DOHH2 (cell line): ENCODE data around the gene VASP.

Source experiments
- H3F3A ChIP-seq: fragments of 200-600 bp; sonication (generic), shearing (Covaris generic); 2 replicates; pipeline ENCODE4 v1.6.0; 2016; ENCODE audit warnings: antibody characterized with exemption, mild to moderate bottlenecking; ENCODE audit not compliant: control insufficient read depth, insufficient read depth
- H3K27ac ChIP-seq: fragments of 200-600 bp; sonication (generic); 2 replicates; pipeline ENCODE4 v1.5.1; 2014; ENCODE audit warnings: low read depth, mild to moderate bottlenecking, low read length, moderate library complexity
- H3K27me3 ChIP-seq: fragments of 200-600 bp; sonication (generic); 2 replicates; pipeline ENCODE4 v1.6.1; 2014; ENCODE audit warnings: mild to moderate bottlenecking, low read length, mixed read lengths; ENCODE audit not compliant: control insufficient read depth
- H3K36me3 ChIP-seq: fragments of 200-600 bp; sonication (generic); 2 replicates; pipeline ENCODE4 v1.6.1; 2014; ENCODE audit warnings: mild to moderate bottlenecking, low read length, moderate library complexity, mixed read lengths; ENCODE audit not compliant: control insufficient read depth
- H3K4me1 ChIP-seq: fragments of 200-600 bp; sonication (generic); 2 replicates; pipeline ENCODE4 v1.6.1; 2014; ENCODE audit warnings: mild to moderate bottlenecking, low read length, mixed read lengths; ENCODE audit not compliant: control insufficient read depth
- H3K4me2 ChIP-seq: fragments of 200-600 bp; sonication (generic); 2 replicates; pipeline ENCODE4 v1.6.0; 2014; ENCODE audit warnings: mild to moderate bottlenecking, low read length, moderate library complexity
- H3K4me3 ChIP-seq: fragments of 200-600 bp; sonication (generic); 2 replicates; pipeline ENCODE4 v1.5.1; 2014; ENCODE audit warnings: mild to moderate bottlenecking, low read length, mixed read lengths
- H3K79me2 ChIP-seq: fragments of 200-600 bp; sonication (generic); 2 replicates; pipeline ENCODE4 v1.6.1; 2014; ENCODE audit warnings: mild to moderate bottlenecking, low read length, mixed read lengths; ENCODE audit not compliant: control insufficient read depth
- H3K9me2 ChIP-seq: fragments of 200-600 bp; sonication (generic); replicated peaks from 2 replicates; pipeline ENCODE4 v1.6.1; 2014; ENCODE audit warnings: mild to moderate bottlenecking, low read length, mixed read lengths; ENCODE audit not compliant: control insufficient read depth
- H3K9me3 ChIP-seq: fragments of 200-600 bp; sonication (generic); 2 replicates; pipeline ENCODE4 v1.6.1; 2014; ENCODE audit warnings: antibody characterized with exemption, low read length, mixed read lengths; ENCODE audit not compliant: control insufficient read depth, insufficient read depth
- H4K20me1 ChIP-seq: fragments of 200-600 bp; sonication (generic); 2 replicates; pipeline ENCODE4 v1.6.0; 2014; ENCODE audit warnings: low read depth, mild to moderate bottlenecking, antibody characterized with exemption, low read length, moderate library complexity; ENCODE audit not compliant: control insufficient read depth, insufficient read depth
- EZH2phosphoT487 ChIP-seq: fragments of 200-600 bp; sonication (generic); IDR thresholded peaks from 2 replicates; pipeline ENCODE4 v1.6.1; 2017; ENCODE audit warnings: borderline replicate concordance, mild to moderate bottlenecking, antibody characterized with exemption, low read length, moderate library complexity, mixed read lengths
- TF ChIP-seq, protein P1 (sequence below): fragments of 200-600 bp; sonication (generic); IDR thresholded peaks from one replicate; pipeline ENCODE4 v1.5.1; 2014; ENCODE audit warnings: antibody characterized with exemption, mild to moderate bottlenecking, low read depth, low read length; ENCODE audit not compliant: poor library complexity, severe bottlenecking

The VASP gene

GRCh38 chr19:45506989-45507871 lies at the start of gene VASP:
Gene VASP, plus strand, starts transcription at chr19:45507479. Its CDS starts 293 bp downstream, at chr19:45507772.
- Histone ChIP-seq H3K4me2 (peak within 1 kb of the TSS; percentile 98), H3K4me1 (peaks cover 52% of the 10 kb centered on the region), H3K4me3 (peak within 1 kb of the TSS; percentile 77), H3K9me3 (no peaks in the 10 kb centered on the region), H3K79me2 (peaks cover 49% of the 10 kb centered on the region), H3K36me3 (peaks cover 5% of the 10 kb centered on the region; the same call in 1 of the 2 replicates), H3K9me2 (no peaks in the 10 kb centered on the region), H4K20me1 (peaks cover 11% of the 10 kb centered on the region), H3F3A (peaks cover 12% of the 10 kb centered on the region), H3K27ac (peak within 1 kb of the TSS; percentile 84), H3K27me3 (no peaks in the 10 kb centered on the region)
- TF ChIP-seq EZH2phosphoT487 = no peak
- TF ChIP-seq, protein P1, sequence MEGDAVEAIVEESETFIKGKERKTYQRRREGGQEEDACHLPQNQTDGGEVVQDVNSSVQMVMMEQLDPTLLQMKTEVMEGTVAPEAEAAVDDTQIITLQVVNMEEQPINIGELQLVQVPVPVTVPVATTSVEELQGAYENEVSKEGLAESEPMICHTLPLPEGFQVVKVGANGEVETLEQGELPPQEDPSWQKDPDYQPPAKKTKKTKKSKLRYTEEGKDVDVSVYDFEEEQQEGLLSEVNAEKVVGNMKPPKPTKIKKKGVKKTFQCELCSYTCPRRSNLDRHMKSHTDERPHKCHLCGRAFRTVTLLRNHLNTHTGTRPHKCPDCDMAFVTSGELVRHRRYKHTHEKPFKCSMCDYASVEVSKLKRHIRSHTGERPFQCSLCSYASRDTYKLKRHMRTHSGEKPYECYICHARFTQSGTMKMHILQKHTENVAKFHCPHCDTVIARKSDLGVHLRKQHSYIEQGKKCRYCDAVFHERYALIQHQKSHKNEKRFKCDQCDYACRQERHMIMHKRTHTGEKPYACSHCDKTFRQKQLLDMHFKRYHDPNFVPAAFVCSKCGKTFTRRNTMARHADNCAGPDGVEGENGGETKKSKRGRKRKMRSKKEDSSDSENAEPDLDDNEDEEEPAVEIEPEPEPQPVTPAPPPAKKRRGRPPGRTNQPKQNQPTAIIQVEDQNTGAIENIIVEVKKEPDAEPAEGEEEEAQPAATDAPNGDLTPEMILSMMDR = no peak

DNA sequence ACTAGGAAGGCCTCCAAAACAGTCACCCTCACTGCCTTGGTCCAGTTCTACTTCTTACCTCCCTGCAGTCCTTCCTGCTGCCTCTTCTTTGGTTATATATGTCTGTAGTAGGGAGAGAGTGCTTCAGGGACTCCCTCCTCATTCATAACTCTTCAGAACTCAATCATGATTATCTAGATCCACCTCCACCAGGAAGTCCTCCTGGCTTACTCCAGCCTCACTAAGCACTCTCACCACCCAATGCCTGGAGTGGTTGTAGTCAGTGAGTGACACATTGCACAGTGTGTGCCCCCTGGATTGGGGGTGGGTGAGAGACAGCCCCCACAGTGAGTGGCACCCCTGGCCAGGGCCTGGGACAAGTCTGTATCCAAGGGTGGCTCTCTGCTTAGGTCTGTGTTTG lies 49.5 kb upstream of the VASP start:
- Histone ChIP-seq H3K9me2 (no peaks in the 10 kb centered on the region), H3K4me1 (peaks cover 57% of the 10 kb centered on the region), H3K27ac (no peak overlapping the region), H4K20me1 (no peaks in the 10 kb centered on the region), H3K4me2 (no peak overlapping the region), H3F3A (peaks cover 10% of the 10 kb centered on the region), H3K27me3 (no peaks in the 10 kb centered on the region), H3K79me2 (no peaks in the 10 kb centered on the region), H3K36me3 (no peaks in the 10 kb centered on the region), H3K9me3 (no peaks in the 10 kb centered on the region), H3K4me3 (no peak overlapping the region)
- no peak for TF ChIP-seq EZH2phosphoT487
- TF ChIP-seq, protein P1 = no peak

DNA sequence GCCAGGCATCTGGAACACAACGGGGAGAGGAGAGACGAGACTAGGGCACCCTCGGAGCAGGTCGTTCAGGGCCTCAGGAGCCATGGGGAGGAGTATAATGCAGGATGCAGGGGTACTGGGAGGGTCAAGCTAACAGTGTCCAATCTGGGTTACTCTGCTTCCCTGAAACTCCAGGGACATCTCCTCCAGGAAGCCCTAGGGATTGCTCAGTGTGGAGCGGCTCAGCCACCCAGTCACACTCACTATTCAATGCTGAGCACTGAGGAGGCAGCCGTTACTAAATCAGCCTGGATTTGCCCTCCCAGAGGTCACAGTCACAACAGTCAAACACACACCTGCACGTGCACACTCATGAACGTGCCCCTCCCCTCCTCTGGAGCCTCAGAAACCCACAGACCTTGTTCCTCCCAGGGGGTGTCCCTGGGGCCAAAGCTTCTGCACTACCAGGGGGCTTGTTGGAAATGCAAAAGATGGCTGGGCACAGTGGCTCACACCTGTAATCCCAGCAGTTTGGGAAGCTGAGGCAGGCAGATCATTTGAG lies 46.4 kb upstream of the VASP start:
- 0 out of 2 replicates have a peak, but pooled peaks cover 3% of the 10 kb centered on the region for H3K27me3 ChIP-seq
- H3K4me1 ChIP-seq = peaks cover 43% of the 10 kb centered on the region
- no peaks in the 10 kb centered on the region for H3K9me3 ChIP-seq
- H4K20me1 ChIP-seq = no peaks in the 10 kb centered on the region
- TF ChIP-seq, protein P1 = no peak
- no peak for TF ChIP-seq EZH2phosphoT487
- H3K36me3 ChIP-seq = no peaks in the 10 kb centered on the region
- H3K27ac ChIP-seq = no peak overlapping the region
- peak overlapping the region; percentile 47 for H3K4me2 ChIP-seq
- no peaks in the 10 kb centered on the region for H3K79me2 ChIP-seq
- H3K9me2 ChIP-seq = no peaks in the 10 kb centered on the region
- peaks cover 11% of the 10 kb centered on the region; the same call in 1 of the 2 replicates for H3F3A ChIP-seq
- H3K4me3 ChIP-seq = no peak overlapping the region
